ENCODE measurements around the gene OR52N5.

The OR52N5 gene

DNA sequence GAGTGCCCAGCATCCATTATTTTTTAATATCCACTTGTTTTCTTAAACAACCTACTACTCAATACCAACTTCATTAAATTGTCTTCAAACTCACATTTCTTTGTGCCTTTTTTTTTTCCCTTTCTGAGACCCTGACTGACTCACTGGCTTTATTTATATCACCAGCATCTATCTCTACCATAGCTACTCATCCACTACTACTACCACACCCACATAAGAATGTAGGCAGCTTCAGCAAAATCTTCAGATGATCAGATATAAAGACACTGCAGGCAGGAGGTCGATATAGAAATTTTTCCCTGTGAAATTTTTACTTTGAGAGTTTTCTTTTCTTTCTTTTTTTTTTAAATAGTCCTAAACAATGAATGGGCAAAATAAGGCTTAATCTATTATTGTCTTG, 44.7 kb downstream of the OR52N5 start:
- DNase-seq = no peak
- Histone ChIP-seq H3K27ac (ENCODE audit: low read length) (no peak overlapping the region), H3K4me1 (ENCODE audit: low read length) (no peaks in the 10 kb centered on the region), H3F3A (ENCODE audit: insufficient read depth, low read length) (no peaks in the 10 kb centered on the region), H3K79me2 (ENCODE audit: low read length) (no peaks in the 10 kb centered on the region), H2AFZ (ENCODE audit: low read length) (no peak overlapping the region), H3K4me2 (ENCODE audit: low read depth, low read length) (no peak overlapping the region), H3K4me3 (ENCODE audit: low read length) (no peak overlapping the region), H3K9me2 (replicated peaks; ENCODE audit: insufficient read depth, low read length) (no peaks in the 10 kb centered on the region), H3K9ac (ENCODE audit: low read length) (no peak overlapping the region), H3K27me3 (replicated peaks; ENCODE audit: insufficient read depth, low read length) (no peaks in the 10 kb centered on the region), H3K36me3 (replicated peaks; ENCODE audit: insufficient read depth, low read length) (no peaks in the 10 kb centered on the region), H3K9me3 (replicated peaks; ENCODE audit: insufficient read depth, low read length) (no peaks in the 10 kb centered on the region), H4K20me1 (ENCODE audit: insufficient read depth, low read length) (no peaks in the 10 kb centered on the region)
- TF ChIP-seq, protein P1, sequence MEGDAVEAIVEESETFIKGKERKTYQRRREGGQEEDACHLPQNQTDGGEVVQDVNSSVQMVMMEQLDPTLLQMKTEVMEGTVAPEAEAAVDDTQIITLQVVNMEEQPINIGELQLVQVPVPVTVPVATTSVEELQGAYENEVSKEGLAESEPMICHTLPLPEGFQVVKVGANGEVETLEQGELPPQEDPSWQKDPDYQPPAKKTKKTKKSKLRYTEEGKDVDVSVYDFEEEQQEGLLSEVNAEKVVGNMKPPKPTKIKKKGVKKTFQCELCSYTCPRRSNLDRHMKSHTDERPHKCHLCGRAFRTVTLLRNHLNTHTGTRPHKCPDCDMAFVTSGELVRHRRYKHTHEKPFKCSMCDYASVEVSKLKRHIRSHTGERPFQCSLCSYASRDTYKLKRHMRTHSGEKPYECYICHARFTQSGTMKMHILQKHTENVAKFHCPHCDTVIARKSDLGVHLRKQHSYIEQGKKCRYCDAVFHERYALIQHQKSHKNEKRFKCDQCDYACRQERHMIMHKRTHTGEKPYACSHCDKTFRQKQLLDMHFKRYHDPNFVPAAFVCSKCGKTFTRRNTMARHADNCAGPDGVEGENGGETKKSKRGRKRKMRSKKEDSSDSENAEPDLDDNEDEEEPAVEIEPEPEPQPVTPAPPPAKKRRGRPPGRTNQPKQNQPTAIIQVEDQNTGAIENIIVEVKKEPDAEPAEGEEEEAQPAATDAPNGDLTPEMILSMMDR (IDR thresholded peaks at IDR 0.05; ENCODE audit: low read length) = no peak
- TF ChIP-seq EZH2 (optimal IDR thresholded peaks at IDR 0.05; ENCODE audit: low read depth, low read length) (no peak), EZH2phosphoT487 (IDR thresholded peaks at IDR 0.05; ENCODE audit: low read length) (no peak)

DNA sequence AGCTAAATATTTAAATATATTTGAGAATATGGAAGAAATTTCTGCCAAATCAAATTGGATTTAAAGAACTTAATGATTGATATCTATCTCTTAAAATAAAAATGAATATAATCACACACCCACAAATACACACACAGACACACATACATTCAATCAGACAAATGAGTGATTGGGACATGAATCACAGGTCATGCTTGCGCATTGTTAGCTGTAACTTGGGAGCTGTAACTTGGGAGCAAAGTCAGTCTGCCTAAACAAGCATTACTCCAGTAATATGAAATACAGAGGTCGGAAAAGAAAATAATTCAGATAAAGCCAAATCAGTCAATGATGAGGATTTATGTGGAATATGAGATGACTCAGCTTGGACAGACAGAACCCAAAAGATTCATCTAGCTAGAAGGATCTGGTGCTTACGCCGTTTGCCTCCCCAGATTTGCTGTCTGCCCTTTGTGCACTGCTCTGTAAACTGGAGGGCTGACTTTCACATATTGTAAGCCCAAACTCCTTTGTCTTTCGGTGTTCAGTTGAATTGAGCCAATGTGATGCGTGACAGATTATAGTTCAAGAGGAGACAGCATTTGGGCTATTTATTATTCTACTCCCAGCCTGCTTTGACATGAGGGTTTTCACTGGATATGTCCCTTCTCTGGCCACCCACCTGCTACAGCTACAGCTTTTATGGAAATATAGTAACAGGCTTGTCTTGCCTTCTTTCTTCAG, 45.3 kb downstream of the OR52N5 start:
- Histone ChIP-seq H3K9me3 (replicated peaks; ENCODE audit: insufficient read depth, low read length) (no peaks in the 10 kb centered on the region), H3K9ac (ENCODE audit: low read length) (no peak overlapping the region), H3K4me3 (ENCODE audit: low read length) (no peak overlapping the region), H3K27me3 (replicated peaks; ENCODE audit: insufficient read depth, low read length) (no peaks in the 10 kb centered on the region), H3K4me2 (ENCODE audit: low read depth, low read length) (no peak overlapping the region), H4K20me1 (ENCODE audit: insufficient read depth, low read length) (no peaks in the 10 kb centered on the region), H3K27ac (ENCODE audit: low read length) (no peak overlapping the region), H3K79me2 (ENCODE audit: low read length) (no peaks in the 10 kb centered on the region), H3K9me2 (replicated peaks; ENCODE audit: insufficient read depth, low read length) (no peaks in the 10 kb centered on the region), H2AFZ (ENCODE audit: low read length) (no peak overlapping the region), H3F3A (ENCODE audit: insufficient read depth, low read length) (no peaks in the 10 kb centered on the region), H3K4me1 (ENCODE audit: low read length) (no peaks in the 10 kb centered on the region), H3K36me3 (replicated peaks; ENCODE audit: insufficient read depth, low read length) (no peaks in the 10 kb centered on the region)
- TF ChIP-seq EZH2 (optimal IDR thresholded peaks at IDR 0.05; ENCODE audit: low read depth, low read length) (no peak), EZH2phosphoT487 (IDR thresholded peaks at IDR 0.05; ENCODE audit: low read length) (no peak)
- TF ChIP-seq, protein P1 (IDR thresholded peaks at IDR 0.05; ENCODE audit: low read length) = no peak
- no peak for DNase-seq

DNA sequence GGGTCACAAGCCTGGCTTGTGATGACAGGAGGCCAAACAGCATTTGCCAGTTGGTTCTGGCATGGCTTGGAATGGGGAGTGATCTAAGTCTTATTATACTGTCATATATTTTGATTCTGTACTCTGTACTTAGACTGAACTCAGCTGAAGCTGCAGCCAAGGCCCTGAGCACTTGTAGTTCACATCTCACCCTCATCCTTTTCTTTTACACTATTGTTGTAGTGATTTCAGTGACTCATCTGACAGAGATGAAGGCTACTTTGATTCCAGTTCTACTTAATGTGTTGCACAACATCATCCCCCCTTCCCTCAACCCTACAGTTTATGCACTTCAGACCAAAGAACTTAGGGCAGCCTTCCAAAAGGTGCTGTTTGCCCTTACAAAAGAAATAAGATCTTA, 46.1 kb downstream of the OR52N5 start:
- H3K79me2 ChIP-seq (ENCODE audit: low read length) = no peaks in the 10 kb centered on the region

DNA sequence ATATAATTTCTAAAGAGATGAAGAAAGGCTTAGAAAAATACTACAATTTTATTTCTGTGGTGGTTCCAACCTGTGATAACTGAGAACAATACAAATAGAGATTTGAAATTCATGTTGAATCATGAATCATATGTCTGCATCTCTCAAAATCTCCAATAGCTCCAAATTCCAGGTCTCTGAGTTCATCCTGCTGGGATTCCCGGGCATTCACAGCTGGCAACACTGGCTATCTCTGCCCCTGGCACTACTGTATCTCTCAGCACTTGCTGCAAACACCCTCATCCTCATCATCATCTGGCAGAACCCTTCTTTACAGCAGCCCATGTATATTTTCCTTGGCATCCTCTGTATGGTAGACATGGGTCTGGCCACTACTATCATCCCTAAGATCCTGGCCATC, 46.8 kb downstream of the OR52N5 start, which contains the start of gene OR56B1:
OR56B1 (plus strand) TSS at position 53 of the 400 bp plus-strand sequence; CDS start at position 122, 69 bp downstream.
- Histone ChIP-seq H3K4me1 (ENCODE audit: low read length) (no peaks in the 10 kb centered on the region), H3K4me2 (ENCODE audit: low read depth, low read length) (no peak within 1 kb of the TSS), H4K20me1 (ENCODE audit: insufficient read depth, low read length) (no peaks in the 10 kb centered on the region), H3K9me3 (replicated peaks; ENCODE audit: insufficient read depth, low read length) (no peaks in the 10 kb centered on the region), H3K4me3 (ENCODE audit: low read length) (no peak within 1 kb of the TSS), H3K27ac (ENCODE audit: low read length) (no peak within 1 kb of the TSS), H3F3A (ENCODE audit: insufficient read depth, low read length) (no peaks in the 10 kb centered on the region), H3K79me2 (ENCODE audit: low read length) (no peaks in the 10 kb centered on the region), H3K27me3 (replicated peaks; ENCODE audit: insufficient read depth, low read length) (no peaks in the 10 kb centered on the region), H3K9ac (ENCODE audit: low read length) (no peak within 1 kb of the TSS), H2AFZ (ENCODE audit: low read length) (no peak within 1 kb of the TSS), H3K9me2 (replicated peaks; ENCODE audit: insufficient read depth, low read length) (no peaks in the 10 kb centered on the region), H3K36me3 (replicated peaks; ENCODE audit: insufficient read depth, low read length) (no peaks in the 10 kb centered on the region)
- DNase-seq = no peak
- TF ChIP-seq, protein P1 (IDR thresholded peaks at IDR 0.05; ENCODE audit: low read length) = no peak
- TF ChIP-seq EZH2 (optimal IDR thresholded peaks at IDR 0.05; ENCODE audit: low read depth, low read length) (no peak), EZH2phosphoT487 (IDR thresholded peaks at IDR 0.05; ENCODE audit: low read length) (no peak)

More for the DNA sequence above, 46.1 kb downstream of the OR52N5 start:
- Histone ChIP-seq H2AFZ (ENCODE audit: low read length) (no peak overlapping the region), H4K20me1 (ENCODE audit: insufficient read depth, low read length) (no peaks in the 10 kb centered on the region), H3K4me2 (ENCODE audit: low read depth, low read length) (no peak overlapping the region), H3K27ac (ENCODE audit: low read length) (no peak overlapping the region), H3K9ac (ENCODE audit: low read length) (no peak overlapping the region), H3K9me2 (replicated peaks; ENCODE audit: insufficient read depth, low read length) (no peaks in the 10 kb centered on the region), H3K9me3 (replicated peaks; ENCODE audit: insufficient read depth, low read length) (no peaks in the 10 kb centered on the region), H3K4me1 (ENCODE audit: low read length) (no peaks in the 10 kb centered on the region), H3K4me3 (ENCODE audit: low read length) (no peak overlapping the region), H3F3A (ENCODE audit: insufficient read depth, low read length) (no peaks in the 10 kb centered on the region), H3K27me3 (replicated peaks; ENCODE audit: insufficient read depth, low read length) (no peaks in the 10 kb centered on the region), H3K36me3 (replicated peaks; ENCODE audit: insufficient read depth, low read length) (no peaks in the 10 kb centered on the region)
- no peak for TF ChIP-seq EZH2 (optimal IDR thresholded peaks at IDR 0.05; ENCODE audit: low read depth, low read length)
- TF ChIP-seq EZH2phosphoT487 (IDR thresholded peaks at IDR 0.05; ENCODE audit: low read length) = no peak
- no peak for DNase-seq

Data from MM.1S (cell line).